HEK293 (cell line): ENCODE data around the gene KRTAP25-1.

Source experiments
- CTCF ChIA-PET: fragments of 350-600 bp; formaldehyde crosslinking; extraction: SDS; loops from one replicate; lab custom pipeline; 2021; ENCODE audit warnings: antibody characterized with exemption; lab: Yijun Ruan, JAX
- POLR2A ChIA-PET: fragments of 300-600 bp; formaldehyde crosslinking; extraction: SDS; loops from one replicate; lab custom pipeline; 2020; ENCODE audit warnings: antibody characterized with exemption, inconsistent platforms; lab: Yijun Ruan, JAX
- H3K27ac ChIP-seq: fragments of 200-500 bp; sonication (Bioruptor generic); 2 replicates; pipeline ENCODE4 v1.5.1; 2014; ENCODE audit warnings: low read depth, low read length, control low read depth, inconsistent platforms; ENCODE audit errors: extremely low read depth
- H3K36me3 ChIP-seq, 2 experiments: fragments of 200-500 bp in 1 of 2; sonication (Bioruptor generic) in 1 of 2; 1 replicate in 1 of 2; 2 replicates in 1 of 2; pipeline ENCODE4 v1.5.1; 2014 to 2017; ENCODE audit warnings: inconsistent platforms in 2 of 2, low read length in 2 of 2; ENCODE audit not compliant: control insufficient read depth in 2 of 2, insufficient read depth in 1 of 2
- H3K4me1 ChIP-seq: fragments of 200-500 bp; sonication (Bioruptor generic); 2 replicates; pipeline ENCODE4 v1.5.1; 2014; ENCODE audit warnings: mild to moderate bottlenecking, low read length, inconsistent platforms; ENCODE audit not compliant: control insufficient read depth, insufficient read depth
- H3K4me3 ChIP-seq: 2 replicates; pipeline ENCODE4 v1.5.1; 2011; ENCODE audit warnings: low read depth, mild to moderate bottlenecking, control low read depth, low read length, moderate library complexity
- H3K9me3 ChIP-seq: fragments of 200-500 bp; sonication (Bioruptor generic); 2 replicates; pipeline ENCODE4 v1.5.1; 2014; ENCODE audit warnings: low read depth, low read length, inconsistent platforms; ENCODE audit not compliant: control insufficient read depth, insufficient read depth
- AEBP2 ChIP-seq: fragments of 450-650 bp; formaldehyde crosslinking; IDR thresholded peaks from 2 replicates; pipeline ENCODE4 v1.5.1; 2016; ENCODE audit warnings: missing biosample characterization, missing genetic modification characterization, borderline replicate concordance
- HIC1 ChIP-seq: fragments of 450-650 bp; formaldehyde crosslinking; IDR thresholded peaks from 2 replicates; pipeline ENCODE4 v1.5.1; 2016; ENCODE audit warnings: missing biosample characterization, missing genetic modification characterization
- KLF1 ChIP-seq: fragments of 450-650 bp; formaldehyde crosslinking; IDR thresholded peaks from 2 replicates; pipeline ENCODE4 v1.5.1; 2016; ENCODE audit warnings: missing biosample characterization, missing genetic modification characterization
- REPIN1 ChIP-seq: fragments of 450-650 bp; formaldehyde crosslinking; IDR thresholded peaks from 2 replicates; pipeline ENCODE4 v1.5.1; 2017; ENCODE audit warnings: missing biosample characterization, missing genetic modification characterization, low read depth
- SETDB1 ChIP-seq: IDR thresholded peaks from one replicate; pipeline ENCODE4 v1.6.1; 2017; ENCODE audit warnings: mild to moderate bottlenecking, low read length, moderate library complexity, mixed read lengths; ENCODE audit not compliant: insufficient read length
- ZBTB17 ChIP-seq: fragments of 450-650 bp; formaldehyde crosslinking; IDR thresholded peaks from 2 replicates; pipeline ENCODE4 v1.5.1; 2016; ENCODE audit warnings: missing biosample characterization, missing genetic modification characterization
- ZBTB7A ChIP-seq: fragments of 450-650 bp; formaldehyde crosslinking; IDR thresholded peaks from 2 replicates; pipeline ENCODE4 v1.5.1; 2016; ENCODE audit warnings: low read depth, missing biosample characterization, missing genetic modification characterization
- ZNF155 ChIP-seq: fragments of 450-650 bp; formaldehyde crosslinking; IDR thresholded peaks from 2 replicates; pipeline ENCODE4 v1.5.1; 2016; ENCODE audit warnings: missing biosample characterization, missing genetic modification characterization
- ZNF19 ChIP-seq: fragments of 450-650 bp; formaldehyde crosslinking; IDR thresholded peaks from 2 replicates; pipeline ENCODE4; 2016; ENCODE audit warnings: missing biosample characterization, missing genetic modification characterization, low read depth
- ZNF221 ChIP-seq: fragments of 450-650 bp; formaldehyde crosslinking; IDR thresholded peaks from 2 replicates; pipeline ENCODE4 v1.5.1; 2017; ENCODE audit warnings: missing biosample characterization, missing genetic modification characterization, borderline replicate concordance
- ZNF311 ChIP-seq: fragments of 450-650 bp; formaldehyde crosslinking; IDR thresholded peaks from 2 replicates; pipeline ENCODE4 v1.5.1; 2017; ENCODE audit warnings: missing biosample characterization, missing genetic modification characterization, borderline replicate concordance
- ZNF324 ChIP-seq: fragments of 450-650 bp; formaldehyde crosslinking; IDR thresholded peaks from 2 replicates; pipeline ENCODE4 v1.5.1; 2016; ENCODE audit warnings: missing biosample characterization, missing genetic modification characterization
- ZNF423 ChIP-seq: fragments of 450-650 bp; formaldehyde crosslinking; IDR thresholded peaks from 2 replicates; pipeline ENCODE4 v1.5.1; 2016; ENCODE audit warnings: missing biosample characterization, missing genetic modification characterization
- ZNF555 ChIP-seq: fragments of 450-650 bp; formaldehyde crosslinking; conservative IDR thresholded peaks from 2 replicates; pipeline ENCODE4 v1.5.1; 2017; ENCODE audit warnings: missing biosample characterization, mild to moderate bottlenecking, missing genetic modification characterization, inconsistent platforms
- ZNF596 ChIP-seq: fragments of 450-650 bp; IDR thresholded peaks from 2 replicates; pipeline ENCODE4 v1.5.0; 2018; ENCODE audit warnings: missing biosample characterization, mild to moderate bottlenecking, missing genetic modification characterization, moderate library complexity
- ZNF623 ChIP-seq: fragments of 450-650 bp; formaldehyde crosslinking; IDR thresholded peaks from 2 replicates; pipeline ENCODE4 v1.5.1; 2016; ENCODE audit warnings: missing biosample characterization, missing genetic modification characterization
- ZNF654 ChIP-seq: fragments of 450-650 bp; formaldehyde crosslinking; IDR thresholded peaks from 2 replicates; pipeline ENCODE4 v1.5.1; 2016; ENCODE audit warnings: low read depth, missing biosample characterization, missing genetic modification characterization
- ZNF701 ChIP-seq: fragments of 450-650 bp; formaldehyde crosslinking; IDR thresholded peaks from 2 replicates; pipeline ENCODE4 v1.5.1; 2016; ENCODE audit warnings: missing biosample characterization, missing genetic modification characterization
- ZNF843 ChIP-seq: fragments of 450-650 bp; formaldehyde crosslinking; IDR thresholded peaks from 2 replicates; pipeline ENCODE4 v1.5.1; 2016; ENCODE audit warnings: missing biosample characterization, missing genetic modification characterization
- ZSCAN23 ChIP-seq: fragments of 450-650 bp; formaldehyde crosslinking; IDR thresholded peaks from 2 replicates; pipeline ENCODE4 v1.5.1; 2016; ENCODE audit warnings: missing biosample characterization, missing genetic modification characterization

The KRTAP25-1 gene

GRCh38 chr21:30268608-30269197, 20.6 kb downstream of the KRTAP25-1 start:
- no peaks in the 10 kb centered on the region for H3K36me3 ChIP-seq
- H3K27ac ChIP-seq: no peak overlapping the region
- ChIA-PET CTCF (interaction anchor here (0.5 to 2.8 kb wide), 8 partner anchors 9 to 898 kb away, joined by 3 to 15 read pairs (median 3); no protein-coding TSS in a partner anchor), POLR2A (no interaction called here)
- no peaks in the 10 kb centered on the region for H3K4me1 ChIP-seq
- H3K4me3 ChIP-seq: no peak overlapping the region
- peak; percentile 19; the same call in 1 of the 2 replicates for TF ChIP-seq ZNF654 (tag by site-specific recombination)
- TF ChIP-seq HIC1 (tag by site-specific recombination): no peak
- no peak for TF ChIP-seq AEBP2 (tag by site-specific recombination)
- no peaks in the 10 kb centered on the region for H3K9me3 ChIP-seq

GRCh38 chr21:30257773-30258172, 31.5 kb downstream of the KRTAP25-1 start:
- TF ChIP-seq ZNF701 (no peak), ZBTB17 (tag by site-specific recombination) (no peak), ZNF596 (tag by site-specific recombination) (no peak), ZNF324 (no peak), SETDB1 (no peak), ZNF221 (no peak), ZNF155 (tag by site-specific recombination) (no peak), ZNF555 (tag by site-specific recombination) (no peak), ZNF623 (no peak), REPIN1 (tag by site-specific recombination) (no peak), ZNF843 (tag by site-specific recombination) (no peak), ZBTB7A (no peak), ZNF423 (tag by site-specific recombination) (no peak), ZNF19 (tag by site-specific recombination) (no peak)
- CTCF ChIA-PET: interaction anchor here (0.6 to 1.3 kb wide), 7 partner anchors 13 to 210 kb away, joined by 3 to 6 read pairs (median 3); no protein-coding TSS in a partner anchor
- no peaks in the 10 kb centered on the region for H3K36me3 ChIP-seq
- no peaks in the 10 kb centered on the region for H3K9me3 ChIP-seq
- POLR2A ChIA-PET: no interaction called here
- H3K4me3 ChIP-seq: no peak overlapping the region
- H3K27ac ChIP-seq: no peak overlapping the region
- H3K4me1 ChIP-seq: no peaks in the 10 kb centered on the region

GRCh38 chr21:30256100-30256499, 33.2 kb downstream of the KRTAP25-1 start:
- Histone ChIP-seq H3K36me3 (no peaks in the 10 kb centered on the region), H3K4me1 (no peaks in the 10 kb centered on the region), H3K27ac (no peak overlapping the region), H3K9me3 (no peaks in the 10 kb centered on the region), H3K4me3 (no peak overlapping the region)
- ChIA-PET CTCF (interaction anchor here (0.6 kb wide), 1 partner anchor 101 kb away, joined by 3 read pairs; no protein-coding TSS in a partner anchor), POLR2A (no interaction called here)
- no peak for TF ChIP-seq ZNF311 (tag by site-specific recombination)
- TF ChIP-seq ZSCAN23: no peak
- no peak for TF ChIP-seq KLF1
- TF ChIP-seq, all 188 proteins: peak for 0
